ENCODE measurements around the gene PASK. TPM values are rescaled to one million over a fixed set of nuclear protein-coding genes. Genes with fewer than 3 reads are reported as not detected.

PASK gene
- total and polyA plus RNA-seq, 9 of the 15 experiments (the other 6 are each of a cell fraction or from before 2014, with no cell fraction given) = 1.5 to 30.3 (median 9.9) TPM

DNA sequence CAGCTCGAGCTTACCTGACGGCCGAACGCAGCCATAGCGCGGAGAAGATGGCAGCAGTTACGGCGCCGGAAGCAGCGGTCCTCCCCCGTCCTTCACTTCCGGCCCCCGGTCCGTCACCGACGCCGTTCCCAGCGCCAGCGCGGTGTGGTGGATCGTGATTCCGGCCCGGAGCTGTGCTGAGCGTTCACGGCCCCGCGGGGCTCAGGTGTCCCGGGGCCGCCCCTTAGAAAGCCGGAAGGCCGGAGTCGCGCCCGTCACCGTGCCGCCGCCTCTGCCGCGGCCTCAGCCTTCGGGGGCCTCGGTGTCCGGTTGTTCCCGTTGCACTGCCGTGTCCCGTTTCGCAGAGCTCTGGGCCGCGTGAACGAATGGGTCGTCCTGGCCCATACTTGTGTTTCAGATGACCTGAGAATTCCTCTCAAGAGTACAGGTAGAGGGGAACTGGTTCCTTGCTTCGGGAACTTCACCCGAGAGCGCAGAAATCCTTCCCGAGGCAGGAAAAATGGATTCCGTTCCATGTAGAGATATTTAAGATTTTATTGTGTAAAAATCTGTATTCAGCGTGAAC, 47.0 kb downstream of the PASK start, which contains the start of gene MTERF4 (continued):
- TF ChIP-seq PATZ1 (CRISPR knock-in tag; IDR thresholded peaks at IDR 0.05; ENCODE audit: borderline replicate concordance) = no peak
- no peak for TF ChIP-seq PTRF (tag; IDR thresholded peaks at IDR 0.05)
- TF ChIP-seq ZNF217 (CRISPR knock-in tag; IDR thresholded peaks at IDR 0.05) = no peak
- no peak for TF ChIP-seq RBM34 (IDR thresholded peaks at IDR 0.05; ENCODE audit: borderline replicate concordance, insufficient read depth, low read length)
- TF ChIP-seq AFF1 (IDR thresholded peaks at IDR 0.05; ENCODE audit: low read depth in 1 of 2, partially characterized antibody in 2 of 2) = no peak
- no peak for TF ChIP-seq ZNF644 (tag; IDR thresholded peaks at IDR 0.05; ENCODE audit: low read depth)
- TF ChIP-seq, protein P1, sequence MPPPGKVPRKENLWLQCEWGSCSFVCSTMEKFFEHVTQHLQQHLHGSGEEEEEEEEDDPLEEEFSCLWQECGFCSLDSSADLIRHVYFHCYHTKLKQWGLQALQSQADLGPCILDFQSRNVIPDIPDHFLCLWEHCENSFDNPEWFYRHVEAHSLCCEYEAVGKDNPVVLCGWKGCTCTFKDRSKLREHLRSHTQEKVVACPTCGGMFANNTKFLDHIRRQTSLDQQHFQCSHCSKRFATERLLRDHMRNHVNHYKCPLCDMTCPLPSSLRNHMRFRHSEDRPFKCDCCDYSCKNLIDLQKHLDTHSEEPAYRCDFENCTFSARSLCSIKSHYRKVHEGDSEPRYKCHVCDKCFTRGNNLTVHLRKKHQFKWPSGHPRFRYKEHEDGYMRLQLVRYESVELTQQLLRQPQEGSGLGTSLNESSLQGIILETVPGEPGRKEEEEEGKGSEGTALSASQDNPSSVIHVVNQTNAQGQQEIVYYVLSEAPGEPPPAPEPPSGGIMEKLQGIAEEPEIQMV (tag; conservative IDR thresholded peaks at IDR 0.05; ENCODE audit: low read depth) = no peak
- peak in 1 of 2 experiments; percentile 98; a peak in 2 of 4 replicates for TF ChIP-seq ZNF639 (CRISPR knock-in tag; conservative IDR thresholded peaks at IDR 0.05 in 1 of 2, IDR thresholded peaks at IDR 0.05 in 1 of 2)
- TF ChIP-seq BRD4 (IDR thresholded peaks at IDR 0.05) = no peak
- no peak for TF ChIP-seq TEAD4 (IDR thresholded peaks at IDR 0.05; ENCODE audit: low read length)
- no peak for TF ChIP-seq TEAD4 (CRISPR knock-in tag; IDR thresholded peaks at IDR 0.05; ENCODE audit: borderline replicate concordance)
- TF ChIP-seq KDM2B (CRISPR knock-in tag; IDR thresholded peaks at IDR 0.05) = peak; percentile 69; the same call in 1 of the 2 replicates
- no peak for TF ChIP-seq HDGF (IDR thresholded peaks at IDR 0.05)
- no peak for TF ChIP-seq KDM1A (IDR thresholded peaks at IDR 0.05)
- TF ChIP-seq TAF9B (IDR thresholded peaks at IDR 0.05; ENCODE audit: partially characterized antibody) = peak; percentile 83
- TF ChIP-seq ZNF197 (CRISPR knock-in tag; IDR thresholded peaks at IDR 0.05; ENCODE audit: low read depth) = no peak
- no peak for TF ChIP-seq ZNF830 (CRISPR knock-in tag; IDR thresholded peaks at IDR 0.05)
- TF ChIP-seq ESRRB (CRISPR knock-in tag; IDR thresholded peaks at IDR 0.05; ENCODE audit: borderline replicate concordance) = no peak
- no peak for TF ChIP-seq CBFA2T3 (IDR thresholded peaks at IDR 0.05)
- no peak for TF ChIP-seq SMAD2 (IDR thresholded peaks at IDR 0.05; ENCODE audit: low read depth, low read length)
